Measurements from ENCODE around the gene CCSER1.

Gene CCSER1

GRCh38 chr4:91015861-91016260 lies 888.7 kb downstream of the CCSER1 start:
- TF ChIP-seq CTCF (IDR thresholded peaks at IDR 0.05; ENCODE audit: borderline replicate concordance, insufficient read depth, low read depth, low read length), result no peak
- H3K4me3 ChIP-seq (ENCODE audit: low read depth, low read length), result no peak overlapping the region

DNA sequence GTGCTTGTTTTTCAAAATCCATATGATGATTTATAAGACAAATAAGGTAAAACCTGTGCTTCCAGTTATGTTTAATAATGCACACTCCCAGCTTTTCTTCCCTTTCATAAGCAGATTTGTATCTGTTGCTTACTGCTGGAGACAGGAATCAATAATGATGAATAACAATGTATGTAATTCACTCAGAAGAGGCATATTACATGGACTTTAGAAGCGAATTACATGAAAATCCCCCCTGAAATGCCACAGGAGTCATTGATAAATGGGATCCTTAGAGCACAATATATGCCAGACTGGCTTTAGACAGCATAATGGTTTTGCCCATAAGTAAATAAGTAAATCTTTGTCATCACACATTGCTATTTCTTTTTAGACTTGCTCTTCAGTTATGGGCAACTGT lies 892.3 kb downstream of the CCSER1 start:
- no peak for TF ChIP-seq CTCF (IDR thresholded peaks at IDR 0.05; ENCODE audit: borderline replicate concordance, insufficient read depth, low read depth, low read length)
- H3K4me3 ChIP-seq (ENCODE audit: low read depth, low read length), result no peak overlapping the region

GRCh38 chr4:91025241-91026148 lies 898.3 kb downstream of the CCSER1 start:
- no peak for TF ChIP-seq CTCF (IDR thresholded peaks at IDR 0.05; ENCODE audit: borderline replicate concordance, insufficient read depth, low read depth, low read length)
- no peak overlapping the region for H3K4me3 ChIP-seq (ENCODE audit: low read depth, low read length)

GRCh38 chr4:91028228-91028627 lies 901.0 kb downstream of the CCSER1 start:
- TF ChIP-seq CTCF (IDR thresholded peaks at IDR 0.05; ENCODE audit: borderline replicate concordance, insufficient read depth, low read depth, low read length), result no peak

GRCh38 chr4:91031761-91032160 lies 904.6 kb downstream of the CCSER1 start:
- H3K4me3 ChIP-seq (ENCODE audit: low read depth, low read length), result no peak overlapping the region
- TF ChIP-seq CTCF (IDR thresholded peaks at IDR 0.05; ENCODE audit: borderline replicate concordance, insufficient read depth, low read depth, low read length), result no peak

More at GRCh38 chr4:91028228-91028627, 901.0 kb downstream of the CCSER1 start:
- no peak overlapping the region for H3K4me3 ChIP-seq (ENCODE audit: low read depth, low read length)

DNA sequence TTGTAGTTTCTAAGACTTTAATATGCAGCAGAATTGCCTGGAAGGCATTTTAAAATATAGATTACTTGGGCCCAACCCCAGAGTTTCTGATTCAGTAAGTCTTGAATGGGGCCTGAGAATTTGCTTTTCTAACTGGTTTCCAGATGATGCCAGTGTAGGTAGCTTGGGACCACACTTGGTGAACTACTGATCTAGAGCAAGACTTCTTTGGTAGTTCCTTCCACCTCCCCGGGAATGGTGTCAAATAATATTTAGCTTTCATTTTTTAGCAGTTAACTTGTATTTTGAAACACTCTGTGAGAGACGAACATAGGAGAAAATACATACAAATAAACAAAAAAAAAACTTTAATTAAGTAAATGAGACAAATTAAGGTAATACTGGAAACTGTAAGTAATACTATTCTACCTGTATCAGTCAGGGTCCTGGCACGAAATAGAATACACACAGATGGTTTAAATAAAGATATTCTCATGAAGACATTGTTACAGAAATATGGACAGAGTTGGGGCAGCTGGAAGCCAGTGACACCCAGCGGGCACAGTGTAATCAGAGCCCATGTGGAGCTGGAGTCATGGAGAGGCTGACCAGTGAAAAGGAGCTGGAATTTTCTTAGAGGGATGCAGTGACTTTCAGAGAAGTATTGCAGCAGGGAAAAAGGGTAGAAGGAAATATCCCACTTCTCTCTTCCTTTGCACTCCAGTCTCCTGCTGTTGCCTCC lies 905.7 kb downstream of the CCSER1 start:
- TF ChIP-seq CTCF (IDR thresholded peaks at IDR 0.05; ENCODE audit: borderline replicate concordance, insufficient read depth, low read depth, low read length), result no peak
- H3K4me3 ChIP-seq (ENCODE audit: low read depth, low read length), result no peak overlapping the region

All from GM12875 (cell line).